HG02981 (cell line): Measurements from ENCODE around the gene GOLGB1.

Experiments
- ATAC-seq: cut with Tn5 transposase; IDR thresholded peaks from one replicate; pipeline ENCODE4 v1.9.1; 2021; ENCODE audit warnings: mild to moderate bottlenecking, moderate library complexity; ENCODE audit not compliant: unreplicated experiment

Gene GOLGB1

DNA sequence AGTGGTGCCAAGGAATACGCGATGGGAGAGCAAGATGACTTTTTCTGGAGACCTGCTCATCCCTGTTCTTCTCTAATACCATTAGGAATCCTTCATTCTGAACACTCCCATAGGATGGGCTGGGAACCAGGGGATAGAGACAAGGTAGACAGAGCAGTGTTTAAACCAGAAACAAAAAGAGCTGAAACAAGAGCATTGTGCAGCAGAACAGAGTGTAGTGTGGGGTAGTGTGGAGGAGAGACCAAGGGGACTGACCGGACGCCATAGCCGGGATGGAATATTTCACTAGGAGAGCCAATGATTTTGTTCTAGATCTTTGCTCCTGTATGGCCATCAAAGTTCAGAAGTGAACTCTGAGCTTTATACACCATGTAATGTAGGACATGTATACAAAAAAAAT lies 104.5 kb downstream of the GOLGB1 start:
- ATAC-seq, result no peak

DNA sequence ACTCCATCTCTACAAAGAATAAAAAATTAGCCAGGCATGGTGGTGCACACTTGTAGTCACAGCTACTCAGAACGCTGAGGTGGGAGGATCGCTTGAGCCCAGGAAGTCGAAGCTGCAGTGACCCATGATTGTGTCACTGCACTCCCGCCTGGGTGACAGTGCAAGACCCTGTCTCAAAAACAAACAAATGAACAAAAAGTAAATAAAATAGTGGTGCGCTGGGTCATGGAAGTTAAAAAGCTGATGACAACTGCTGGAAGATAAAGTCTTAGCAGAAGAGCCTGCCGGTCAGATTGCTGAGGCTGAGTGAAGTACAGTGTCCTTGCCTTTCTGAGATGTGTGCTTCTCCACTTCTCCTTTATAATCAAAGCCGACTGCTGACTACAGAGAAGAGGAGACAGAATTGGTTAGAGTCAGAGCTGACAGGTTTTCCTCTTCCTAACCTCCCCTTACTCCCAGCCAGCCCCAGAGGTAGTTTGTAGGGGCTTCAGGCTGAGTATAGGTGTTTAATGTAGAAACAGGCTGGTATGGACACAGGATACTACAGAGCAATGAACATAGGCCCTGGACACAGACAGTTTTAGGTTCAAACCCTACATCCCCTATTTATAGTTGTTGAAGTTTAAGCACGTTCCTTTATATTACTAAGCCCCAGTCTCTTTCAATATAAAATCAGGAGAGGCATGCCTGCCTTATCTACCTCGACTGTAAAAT lies 106.8 kb downstream of the GOLGB1 start:
- no peak for ATAC-seq

DNA sequence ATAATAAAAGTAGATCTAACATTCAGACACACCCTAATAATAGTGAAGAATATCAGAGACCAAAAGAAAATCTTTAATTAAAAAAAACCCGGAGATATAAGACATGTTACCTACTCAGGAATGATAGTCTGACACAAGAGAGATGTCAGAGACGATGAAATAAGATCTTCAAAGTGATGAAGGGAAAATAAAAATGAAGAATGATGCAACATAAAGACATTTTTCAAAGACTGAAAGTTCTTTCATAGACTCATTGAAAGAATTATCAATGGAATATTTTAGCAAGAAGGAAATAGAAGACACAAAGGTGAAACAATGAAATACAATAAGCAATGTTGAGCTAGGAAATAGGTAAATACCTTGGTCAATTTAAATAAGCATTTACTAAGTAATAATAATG lies 108.4 kb downstream of the GOLGB1 start:
- no peak for ATAC-seq

GRCh38 chr3:121637922-121638321 lies 111.6 kb downstream of the GOLGB1 start:
- no peak for ATAC-seq

- no peak for ATAC-seq
Measured at GRCh38 chr3:121630355-121630754, 119.2 kb downstream of the GOLGB1 start.

DNA sequence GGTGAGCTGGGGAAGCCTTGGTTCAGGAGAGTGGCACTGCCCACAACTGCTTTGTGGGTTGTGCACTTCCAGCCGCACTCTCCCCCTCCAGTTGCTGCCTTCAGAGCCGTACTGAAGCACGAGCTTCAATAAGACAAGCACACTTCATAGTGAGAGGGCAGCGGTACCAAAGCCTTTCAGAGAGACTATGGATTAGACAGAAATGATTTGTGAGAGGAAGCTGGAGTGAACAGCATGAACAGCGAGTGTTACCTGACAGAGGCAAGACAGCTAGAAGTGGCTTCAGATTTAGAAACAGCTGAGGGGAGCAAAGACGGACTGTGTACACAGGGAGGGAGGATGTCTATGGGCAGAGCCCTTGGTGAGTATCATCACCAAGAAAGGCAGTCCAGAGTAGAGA lies 119.9 kb downstream of the GOLGB1 start:
- no peak for ATAC-seq

- no peak for ATAC-seq
Measured at GRCh38 chr3:121627622-121628021, 121.9 kb downstream of the GOLGB1 start.

GRCh38 chr3:121627211-121627610 lies 122.3 kb downstream of the GOLGB1 start:
- no peak for ATAC-seq

DNA sequence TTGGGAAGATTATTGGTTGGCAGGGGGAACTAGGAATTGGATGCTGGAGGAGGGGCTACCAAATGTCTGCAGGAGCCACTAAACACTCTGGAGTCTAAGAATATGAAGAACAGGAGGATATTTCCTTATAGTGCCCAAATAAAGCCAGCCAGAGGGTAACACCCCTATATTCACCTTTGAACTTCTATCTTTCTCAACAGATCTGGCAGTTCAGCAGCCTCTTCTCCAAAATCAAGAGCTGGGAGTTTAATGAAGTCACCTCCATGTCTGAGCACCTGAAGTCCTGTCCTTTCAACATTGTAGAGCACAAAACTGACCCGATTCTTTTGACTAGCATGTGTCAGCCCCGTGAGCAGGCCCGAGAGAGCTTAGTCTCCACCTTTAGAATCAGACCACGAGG lies 123.0 kb downstream of the GOLGB1 start:
- ATAC-seq, result no peak

DNA sequence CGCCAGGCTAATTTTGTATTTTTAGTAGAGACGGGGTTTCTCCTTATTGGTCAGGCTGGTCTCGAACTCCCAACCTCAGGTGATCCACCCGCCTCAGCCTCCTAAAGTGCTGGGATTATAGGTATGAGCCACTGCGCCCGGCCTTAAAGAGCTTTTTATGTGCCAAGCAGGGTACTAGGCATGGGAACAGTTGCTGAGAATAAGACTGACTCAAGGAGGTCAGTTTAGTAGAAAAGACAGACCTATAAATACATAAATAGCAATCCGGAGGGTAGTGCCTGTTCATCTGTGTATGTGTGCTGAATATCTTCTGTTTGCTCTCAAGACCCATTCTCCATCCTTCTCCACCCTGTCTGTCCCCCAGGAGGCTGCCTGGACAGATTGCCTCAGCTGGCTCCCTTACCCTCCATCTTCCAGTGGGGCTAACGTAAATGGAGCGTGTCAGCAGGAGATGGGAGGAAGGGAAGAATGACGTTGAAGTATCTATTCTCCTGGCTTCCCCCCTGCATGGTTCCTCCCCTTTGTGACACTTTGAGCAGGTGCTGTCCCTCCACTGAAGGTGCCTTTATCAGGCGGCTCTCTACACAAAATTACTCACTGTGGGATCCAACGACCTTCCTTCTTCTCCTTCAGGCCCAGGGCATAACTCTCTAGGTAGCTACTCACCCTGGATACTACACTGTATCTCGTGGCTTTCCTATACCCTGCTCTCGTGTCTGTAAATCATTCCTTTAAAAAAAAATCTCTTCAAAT lies 125.2 kb downstream of the GOLGB1 start:
- no peak for ATAC-seq

- no peak for ATAC-seq
Measured at GRCh38 chr3:121621491-121621890, 128.1 kb downstream of the GOLGB1 start.

GRCh38 chr3:121619691-121620090 lies 129.8 kb downstream of the GOLGB1 start:
- no peak for ATAC-seq
